Measurements from ENCODE around the gene PLAAT2. TPM values are rescaled to one million over a fixed set of nuclear protein-coding genes. Genes with fewer than 3 reads are reported as not detected.

The PLAAT2 gene
- total and polyA plus RNA-seq, 10 donors: 0.16 to 1.3 (median 0.18) TPM; not detected in 7

GRCh38 chr11:63569570-63569969 is 6.4 kb upstream of the PLAAT2 start:
- H3K9me3 ChIP-seq: no peaks in the 10 kb centered on the region
- no peaks in the 10 kb centered on the region for H3K27me3 ChIP-seq (replicated peaks in 1 of 7)
- TF ChIP-seq CTCF (IDR thresholded peaks at IDR 0.05 in 8 of 11, conservative IDR thresholded peaks at IDR 0.05 in 3 of 11): no peak
- TF ChIP-seq POLR2AphosphoS5 (IDR thresholded peaks at IDR 0.05): no peak
- TF ChIP-seq POLR2A (IDR thresholded peaks at IDR 0.05): no peak
- peaks cover 5 to 55% (median 29%) of the 10 kb centered on the region in 6 donors for H3K4me1 ChIP-seq
- 84 to 94% (median 93%) methylated on average over 3 of the region's 3 CpGs for WGBS, 5 donors
- H3K36me3 ChIP-seq: no peaks in the 10 kb centered on the region
- H3K27ac ChIP-seq: no peak overlapping the region
- DNase-seq: no peak
- intact Hi-C loops (cut with DNase I; ENCODE audit: low total_unique reads): no loop called here
- no peak overlapping the region for H3K4me3 ChIP-seq

GRCh38 chr11:63567044-63567840 is 4.1 kb upstream of the PLAAT2 start:
- no peak for DNase-seq
- Histone ChIP-seq H3K9me3 (no peaks in the 10 kb centered on the region), H3K4me3 (peak overlapping the region in 2 of 8 donors; percentile 8 to 31), H3K27ac (peak overlapping the region in 5 of 8 donors; percentile 3 to 50 (median 39)), H3K27me3 (replicated peaks in 1 of 7) (no peaks in the 10 kb centered on the region), H3K36me3 (no peaks in the 10 kb centered on the region), H3K4me1 (peaks cover 0 to 50% (median 21%) of the 10 kb centered on the region in 6 donors)
- no peak for TF ChIP-seq POLR2A (IDR thresholded peaks at IDR 0.05)
- no peak for TF ChIP-seq CTCF (IDR thresholded peaks at IDR 0.05 in 8 of 11, conservative IDR thresholded peaks at IDR 0.05 in 3 of 11)
- no peak for TF ChIP-seq POLR2AphosphoS5 (IDR thresholded peaks at IDR 0.05)
- intact Hi-C loops (cut with DNase I; ENCODE audit: low total_unique reads): no loop called here
- WGBS, 5 donors: 32 to 41% (median 35%) methylated on average over 5 of the region's 5 CpGs

- Histone ChIP-seq H3K36me3 (no peaks in the 10 kb centered on the region), H3K9me3 (no peaks in the 10 kb centered on the region), H3K27ac (no peak overlapping the region), H3K27me3 (replicated peaks in 1 of 7) (no peaks in the 10 kb centered on the region), H3K4me3 (no peak overlapping the region), H3K4me1 (peaks cover 0 to 49% (median 17%) of the 10 kb centered on the region in 6 donors)
- 66 to 74% (median 71%) methylated on average over 4 of the region's 4 CpGs for WGBS, 5 donors
- intact Hi-C loops (cut with DNase I; ENCODE audit: low total_unique reads): no loop called here
- no peak for DNase-seq
- TF ChIP-seq POLR2A (IDR thresholded peaks at IDR 0.05) (no peak), CTCF (IDR thresholded peaks at IDR 0.05 in 8 of 11, conservative IDR thresholded peaks at IDR 0.05 in 3 of 11) (no peak), POLR2AphosphoS5 (IDR thresholded peaks at IDR 0.05) (no peak)
Observed at GRCh38 chr11:63564784-63565350, 1.7 kb upstream of the PLAAT2 start.

- Histone ChIP-seq H3K4me1 (peaks cover 0 to 49% (median 17%) of the 10 kb centered on the region in 6 donors), H3K27me3 (replicated peaks in 1 of 7) (no peaks in the 10 kb centered on the region), H3K4me3 (no peak overlapping the region), H3K27ac (no peak overlapping the region), H3K36me3 (no peaks in the 10 kb centered on the region), H3K9me3 (no peaks in the 10 kb centered on the region)
- 76 to 82% (median 79%) methylated on average over 7 of the region's 7 CpGs for WGBS, 5 donors
- intact Hi-C loops (cut with DNase I; ENCODE audit: low total_unique reads): no loop called here
- no peak for TF ChIP-seq POLR2AphosphoS5 (IDR thresholded peaks at IDR 0.05)
- no peak for TF ChIP-seq CTCF (IDR thresholded peaks at IDR 0.05 in 8 of 11, conservative IDR thresholded peaks at IDR 0.05 in 3 of 11)
- no peak for TF ChIP-seq POLR2A (IDR thresholded peaks at IDR 0.05)
- no peak for DNase-seq
Observed at GRCh38 chr11:63564056-63564774, 1.0 kb upstream of the PLAAT2 start.

Measured in spleen (tissue), 11 donors.